Stimulated activated CD4-positive, alpha-beta T cell treated with anti-CD3 and anti-CD28 coated beads, Interleukin-1b, Interleukin-23, amount 100 ng/mL, for 48 hours (primary cell): Measurements from ENCODE around the gene RTL5.

Source experiments
- DNase-seq: peaks from one replicate; pipeline ENCODE4 v3.0.0-alpha.2; 2020

The RTL5 gene

DNA sequence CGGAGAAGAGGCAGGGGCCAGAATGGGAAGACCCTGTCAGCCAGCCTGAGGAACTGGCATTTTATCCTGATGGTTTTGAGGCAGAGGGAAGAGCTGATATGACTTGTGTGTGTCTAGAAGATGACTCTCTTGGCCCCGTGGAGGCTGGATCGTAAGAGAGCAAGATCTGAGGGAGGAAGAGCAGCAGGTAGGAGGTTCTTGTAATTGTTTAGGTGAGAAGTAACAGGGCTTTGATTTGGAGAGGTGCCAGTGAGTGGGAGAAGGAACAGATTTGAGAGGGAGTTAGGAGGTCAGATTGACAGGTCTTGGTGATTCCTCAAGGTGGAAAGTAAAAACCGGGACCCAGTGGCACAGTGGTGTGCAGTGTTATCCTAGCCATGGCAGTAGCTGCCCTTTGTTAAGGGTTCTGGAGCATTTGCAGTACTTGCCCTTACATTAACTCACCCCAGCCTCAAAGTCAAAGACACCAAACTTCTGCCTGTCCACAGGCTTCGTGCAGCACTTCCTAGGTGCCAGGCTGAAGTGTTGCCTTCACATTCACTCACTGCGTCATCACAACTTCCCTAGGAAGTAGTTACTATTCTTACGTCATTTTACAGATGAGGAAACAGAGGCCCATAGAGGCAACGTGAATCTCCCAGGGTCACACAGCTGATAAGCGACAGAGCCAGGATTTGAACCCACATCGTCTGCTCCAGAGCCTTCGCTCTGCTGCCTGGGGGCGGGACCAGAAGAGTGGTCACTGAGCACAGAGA is 23.7 kb downstream of the RTL5 start:
- no peak for DNase-seq

DNA sequence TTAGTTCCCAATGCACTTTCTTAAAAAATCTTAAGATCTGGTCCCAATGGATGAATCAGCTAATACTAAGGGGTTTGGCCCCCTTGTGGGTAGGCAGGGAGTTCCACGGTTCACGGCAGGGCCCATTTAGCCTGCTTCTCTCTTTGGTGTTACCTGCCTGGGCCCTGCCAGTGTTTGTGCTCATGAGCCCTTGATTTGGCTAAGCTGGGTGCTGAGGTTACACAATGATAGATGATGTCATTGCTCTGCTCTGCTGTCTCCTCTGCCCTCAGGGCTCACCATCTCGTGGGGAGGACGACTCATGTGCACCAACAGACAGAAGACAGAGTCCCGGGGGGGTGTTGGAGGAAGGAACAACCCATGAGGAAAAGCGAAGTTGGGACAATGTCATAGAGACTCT is 24.4 kb downstream of the RTL5 start:
- DNase-seq: no peak

DNA sequence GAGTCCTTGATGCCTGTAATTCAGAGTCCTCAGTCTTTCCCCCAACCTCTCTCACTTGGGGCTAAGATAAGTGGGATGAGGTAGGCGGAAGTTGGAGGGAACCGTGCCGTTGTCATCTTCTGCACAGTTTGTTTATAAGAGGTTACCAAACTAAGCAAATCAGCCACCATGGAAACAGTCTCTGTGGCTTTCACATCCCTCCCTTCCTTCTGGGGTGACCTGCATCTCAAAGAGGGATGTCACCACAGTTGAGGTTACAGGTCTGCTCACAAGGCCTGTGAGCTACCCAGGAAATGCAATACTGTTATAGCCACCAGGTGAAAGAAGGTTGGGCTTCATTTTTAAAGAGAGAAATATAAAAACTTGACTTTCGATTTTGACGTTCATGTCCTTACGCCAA is 26.3 kb downstream of the RTL5 start:
- DNase-seq: peak; percentile 19

DNA sequence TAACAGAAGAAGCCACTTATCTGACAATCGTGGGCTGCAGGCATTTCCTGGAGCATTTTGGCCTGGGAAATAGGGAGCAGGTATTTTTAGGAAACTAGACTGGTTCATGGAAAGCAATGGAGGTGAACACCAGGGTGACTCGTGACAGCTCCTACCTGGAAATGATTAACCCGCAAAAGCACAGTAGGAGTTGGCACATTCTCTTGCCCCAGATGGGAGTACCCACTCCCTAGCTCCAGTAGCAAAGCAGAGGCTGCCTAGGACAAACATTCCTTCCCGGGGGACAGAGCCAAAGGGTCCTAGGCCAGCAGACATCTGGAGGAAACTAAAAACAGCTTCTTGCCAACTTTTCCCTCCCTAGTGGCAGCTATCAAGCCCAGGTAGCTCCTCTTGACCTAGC is 29.0 kb downstream of the RTL5 start:
- DNase-seq: no peak

DNA sequence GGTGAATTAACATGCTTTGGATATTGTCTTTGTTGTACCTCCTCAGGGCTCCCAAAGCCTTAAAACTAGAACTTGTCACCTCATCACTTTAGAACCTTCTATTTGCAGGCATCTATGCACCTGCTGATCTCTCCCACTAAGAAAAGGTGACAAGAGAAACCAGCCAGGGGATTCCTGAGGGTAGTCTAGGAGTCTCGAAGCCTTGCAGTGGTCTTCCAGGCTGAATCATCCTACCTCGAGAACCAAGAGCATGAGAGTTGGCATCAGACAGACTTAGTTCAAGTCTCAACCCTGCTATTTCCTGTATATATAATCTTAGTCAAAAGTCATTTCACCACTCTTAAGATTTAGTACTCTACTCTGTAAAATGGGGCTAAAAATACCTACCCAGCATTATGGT is 29.6 kb downstream of the RTL5 start:
- DNase-seq: no peak

DNA sequence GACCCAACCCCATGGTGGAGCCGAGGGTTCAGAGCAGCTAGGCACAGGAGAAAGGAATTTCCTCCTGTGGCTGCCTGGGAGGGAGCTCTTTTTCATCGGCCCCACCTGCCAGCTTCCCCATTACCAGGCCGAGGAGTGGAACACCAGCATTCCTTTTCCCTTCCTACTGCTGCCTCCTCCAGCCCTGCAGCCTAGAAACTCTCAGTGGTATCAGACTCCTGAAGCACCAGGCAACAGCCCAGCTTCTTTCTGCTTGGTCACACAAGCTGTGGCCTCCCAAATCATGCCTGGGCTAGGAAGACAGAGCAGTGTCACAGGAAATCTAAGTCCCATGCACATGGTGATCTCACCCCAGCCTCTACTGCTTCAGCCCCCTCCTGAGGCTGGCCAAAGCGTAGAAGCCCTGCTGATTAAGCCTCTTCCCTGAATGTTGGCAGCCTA is 30.1 kb downstream of the RTL5 start:
- DNase-seq: no peak

DNA sequence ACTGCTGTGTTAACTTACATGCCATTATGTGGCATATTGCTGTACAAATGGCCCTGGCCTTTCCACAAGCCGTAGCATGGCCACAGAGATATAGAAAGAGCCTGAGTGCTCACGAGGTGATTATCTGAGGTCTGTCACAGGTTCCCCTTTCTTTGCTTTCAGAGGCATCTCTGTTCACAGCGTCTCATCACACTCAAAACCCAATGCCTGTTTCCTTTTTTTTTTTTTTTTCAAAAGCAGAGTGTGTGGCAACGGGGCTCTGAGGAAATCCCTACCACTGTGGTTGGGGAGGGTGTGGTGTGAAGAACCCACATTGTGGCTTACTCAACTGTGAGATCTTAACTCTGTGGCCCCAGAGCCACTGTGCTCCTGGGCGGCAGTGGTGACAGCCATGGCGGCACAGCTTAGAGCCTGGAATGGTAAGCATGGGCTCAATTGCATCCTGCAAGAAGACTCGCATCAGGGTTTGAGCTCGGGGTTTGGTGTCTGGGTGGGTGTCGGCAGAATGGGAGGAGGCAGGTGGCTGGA is 30.8 kb downstream of the RTL5 start:
- peak; percentile 65 for DNase-seq

DNA sequence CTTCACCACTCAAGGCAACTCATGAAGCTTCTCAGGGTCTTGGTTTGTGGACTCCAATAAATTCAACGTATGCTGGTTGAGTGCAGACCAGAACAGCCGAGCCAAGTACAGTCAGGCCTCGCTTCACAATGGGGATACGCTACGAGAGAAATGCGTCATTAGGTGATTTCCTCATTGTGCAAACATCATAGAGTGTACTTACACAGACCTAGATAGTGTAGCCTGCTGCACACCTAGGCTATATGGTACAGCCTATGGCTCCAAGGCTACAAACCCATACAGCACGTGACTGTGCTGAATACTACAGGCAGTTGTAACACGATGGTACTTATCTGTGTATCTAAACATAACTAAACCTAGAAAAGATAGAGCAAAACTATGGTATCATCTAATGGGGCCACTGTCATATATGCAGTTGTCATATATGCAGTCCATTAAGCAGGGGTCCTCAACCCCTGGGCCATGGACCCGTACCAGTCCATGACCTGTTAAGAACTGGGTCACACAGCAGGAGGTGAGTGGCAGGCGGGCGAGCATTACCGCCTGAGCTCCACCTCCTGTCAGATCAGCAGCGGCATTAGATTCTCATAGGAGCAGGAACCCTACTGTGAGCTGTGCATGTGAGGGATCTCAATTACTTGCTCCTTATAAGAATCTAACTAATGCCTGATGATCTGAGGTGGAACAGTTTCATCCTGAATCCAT is 31.5 kb downstream of the RTL5 start:
- DNase-seq: no peak

DNA sequence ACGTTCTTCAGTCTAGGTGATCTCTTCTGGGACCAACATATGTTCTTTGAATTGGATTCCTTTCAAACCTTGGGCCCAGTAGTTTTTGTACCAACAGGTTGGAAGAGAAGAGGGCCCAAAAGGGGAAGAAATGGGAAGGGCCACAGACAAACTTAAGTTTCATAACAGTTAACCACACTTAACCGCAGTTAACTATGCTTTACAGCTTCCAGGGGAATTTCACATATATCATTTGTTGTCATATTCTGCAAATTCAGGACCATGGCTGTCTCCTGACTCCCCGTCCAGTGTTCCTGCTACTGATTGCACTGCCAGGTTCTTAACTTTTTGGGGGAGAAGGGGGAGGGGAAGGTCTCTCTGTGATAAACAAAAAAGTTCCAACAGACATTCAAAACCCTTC is 34.6 kb downstream of the RTL5 start:
- DNase-seq: no peak

DNA sequence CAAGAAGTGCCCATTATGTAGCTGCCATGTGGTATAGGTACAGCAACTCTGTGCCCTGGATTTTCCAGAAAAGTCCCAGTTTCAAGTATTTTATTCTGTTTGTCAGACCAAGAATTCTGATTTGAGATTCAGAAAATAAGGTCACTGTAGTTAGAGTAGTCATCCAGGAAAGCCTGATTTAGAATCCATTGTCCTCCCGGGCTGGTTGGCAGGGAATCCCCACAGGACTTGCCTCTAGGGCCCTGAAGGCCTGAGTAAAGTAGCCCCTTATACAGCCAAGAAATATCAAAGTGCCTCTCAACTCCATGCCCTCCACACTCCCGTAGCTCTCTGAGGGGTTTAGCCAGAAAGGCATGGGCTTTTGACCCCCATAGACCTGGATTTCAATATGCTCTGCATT is 36.3 kb downstream of the RTL5 start:
- DNase-seq: no peak

DNA sequence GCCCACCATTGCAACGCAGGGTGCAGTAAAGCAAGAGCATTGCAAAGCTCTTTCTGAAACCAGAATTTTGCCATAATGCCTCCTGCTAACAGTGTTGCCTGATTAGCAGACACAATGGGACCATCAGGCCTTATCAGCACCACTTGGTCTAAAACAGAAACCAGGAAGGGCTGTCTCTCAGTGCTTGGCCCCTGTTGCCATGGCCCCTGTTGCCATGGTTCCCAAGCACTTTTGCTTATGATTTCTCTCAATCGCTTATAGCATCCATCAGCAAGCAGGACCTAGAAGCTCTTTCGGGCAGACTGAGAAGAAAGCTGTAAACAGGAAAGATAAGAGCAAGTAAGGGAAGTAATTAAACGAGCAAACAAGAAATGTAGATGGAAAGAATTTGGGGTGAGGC is 36.8 kb downstream of the RTL5 start:
- peak; percentile 28 for DNase-seq

DNA sequence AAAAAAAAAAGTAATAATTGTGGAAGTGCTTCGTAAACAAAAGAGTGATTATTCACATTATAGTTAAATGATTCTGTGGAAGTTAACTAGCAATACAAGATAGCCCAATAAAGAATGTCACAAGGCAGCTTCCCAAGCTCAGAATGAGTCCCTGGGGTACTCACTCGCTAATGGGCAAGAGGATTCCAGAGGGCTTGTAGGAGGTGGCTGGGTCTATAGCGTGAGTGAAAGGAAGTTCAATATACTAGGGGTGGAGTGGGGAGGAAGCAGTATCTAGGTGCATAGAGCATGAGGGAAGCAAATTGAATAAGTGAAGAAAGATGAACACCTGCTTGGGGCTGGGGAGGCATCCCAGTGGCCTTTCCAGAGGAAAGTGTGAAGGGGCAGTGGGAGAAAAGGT is 42.5 kb downstream of the RTL5 start:
- DNase-seq: no peak

DNA sequence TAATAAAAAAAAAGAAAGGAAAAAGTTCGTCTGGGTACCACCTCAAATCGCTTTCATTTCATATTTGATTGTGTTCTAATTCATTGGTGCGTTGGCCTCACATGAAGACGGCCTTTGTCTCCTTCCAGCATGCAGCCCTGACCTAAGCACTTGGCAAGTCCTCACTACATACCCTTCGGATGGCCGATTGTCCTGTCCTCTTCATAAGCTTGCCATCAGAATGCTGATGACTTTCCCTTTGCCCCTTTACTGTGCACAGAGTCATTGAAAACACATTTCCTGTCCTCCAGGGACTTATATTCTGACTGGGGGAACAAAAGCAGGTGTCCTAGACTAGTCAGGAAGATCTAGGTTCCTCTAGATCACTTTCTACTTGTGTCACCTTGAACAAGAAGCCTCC is 43.0 kb downstream of the RTL5 start:
- no peak for DNase-seq

DNA sequence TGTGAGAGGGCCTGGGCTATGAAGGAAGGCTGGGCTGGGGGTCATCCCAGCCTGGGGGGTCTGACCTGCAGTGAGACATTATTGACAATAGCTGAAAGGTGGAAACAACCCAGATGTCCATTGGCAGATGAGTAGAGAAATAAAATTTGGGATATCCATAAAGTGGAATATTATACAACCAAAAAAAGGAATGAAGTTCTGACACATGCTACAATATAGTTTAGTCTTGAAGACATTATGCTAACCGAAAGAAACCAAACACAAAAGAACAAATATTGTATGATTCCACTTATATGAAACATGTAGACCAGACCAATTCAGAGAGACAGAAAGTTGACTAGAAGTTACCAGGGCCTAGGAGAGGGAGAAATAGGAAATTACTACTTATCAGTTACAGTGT is 44.7 kb downstream of the RTL5 start:
- no peak for DNase-seq

DNA sequence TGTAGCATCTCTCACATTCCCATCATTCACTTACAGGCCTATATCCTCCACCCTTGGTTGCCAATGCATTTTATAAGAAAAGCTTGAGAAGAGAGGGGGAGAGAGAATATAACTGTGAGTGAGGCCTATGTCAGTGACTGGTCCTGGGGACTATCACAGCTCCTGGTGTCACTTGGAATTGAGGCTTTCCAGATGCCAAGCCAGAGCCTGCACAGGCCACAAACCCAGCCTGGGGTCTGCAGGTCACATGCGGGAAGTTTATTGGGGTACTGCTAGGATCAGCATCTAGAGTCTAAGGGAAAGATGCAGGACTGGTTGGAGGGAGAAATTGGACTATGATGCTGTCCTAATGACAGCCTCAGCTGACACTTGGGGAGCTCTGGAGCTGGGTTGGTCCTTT is 47.6 kb downstream of the RTL5 start:
- DNase-seq: no peak

DNA sequence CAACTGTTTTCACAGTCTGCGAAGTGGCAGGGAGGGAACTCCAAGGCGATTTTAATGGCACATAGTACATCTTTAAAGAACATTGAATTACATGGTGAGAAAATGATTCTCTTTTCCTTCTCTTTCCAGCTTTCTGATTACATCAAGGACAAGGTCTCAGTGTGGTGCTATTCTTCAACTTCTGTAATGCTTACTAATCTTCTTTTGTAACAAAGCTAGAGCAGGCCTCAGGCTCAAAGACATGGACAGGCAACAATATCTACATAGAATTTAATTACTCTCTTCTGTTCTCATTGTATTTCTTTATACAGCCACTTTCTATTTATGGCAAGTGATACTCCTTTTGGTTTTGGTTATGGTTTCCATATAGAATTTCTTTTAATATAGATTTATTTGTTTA is 48.4 kb downstream of the RTL5 start:
- DNase-seq: no peak

DNA sequence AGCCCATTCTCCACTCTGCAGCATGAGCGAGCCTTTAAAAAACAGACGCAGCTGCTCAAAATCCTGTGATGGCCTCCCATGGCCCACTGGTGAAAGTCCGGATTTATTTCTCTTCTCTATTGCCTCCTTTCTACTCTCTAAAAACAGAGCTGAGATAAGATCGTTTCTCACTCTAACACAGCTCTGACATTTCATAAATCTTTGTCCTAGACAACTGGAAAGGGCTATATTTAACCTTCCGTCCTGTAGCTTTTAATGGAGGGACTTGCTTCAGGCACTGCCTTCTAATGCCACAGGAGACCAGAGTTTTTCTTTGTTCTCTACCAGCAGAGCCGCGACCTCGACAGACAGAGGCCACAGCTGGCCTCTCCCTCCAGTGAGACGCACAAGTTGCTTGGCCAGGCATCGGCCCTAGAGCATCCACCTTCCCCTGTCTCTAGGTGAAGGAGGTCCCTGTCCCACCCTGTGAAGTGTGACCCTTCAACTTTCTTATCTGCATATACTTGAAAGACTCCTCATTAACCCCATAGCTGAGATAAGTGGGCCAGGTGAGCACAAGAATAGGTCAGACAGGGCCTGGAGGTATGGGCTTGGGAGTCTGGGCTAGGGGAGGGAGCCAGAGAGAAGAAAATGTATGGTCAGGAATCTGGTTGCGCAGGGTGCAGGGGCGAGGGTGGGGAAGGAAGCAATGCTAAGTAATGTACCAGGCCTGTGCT is 50.0 kb downstream of the RTL5 start:
- DNase-seq: no peak

DNA sequence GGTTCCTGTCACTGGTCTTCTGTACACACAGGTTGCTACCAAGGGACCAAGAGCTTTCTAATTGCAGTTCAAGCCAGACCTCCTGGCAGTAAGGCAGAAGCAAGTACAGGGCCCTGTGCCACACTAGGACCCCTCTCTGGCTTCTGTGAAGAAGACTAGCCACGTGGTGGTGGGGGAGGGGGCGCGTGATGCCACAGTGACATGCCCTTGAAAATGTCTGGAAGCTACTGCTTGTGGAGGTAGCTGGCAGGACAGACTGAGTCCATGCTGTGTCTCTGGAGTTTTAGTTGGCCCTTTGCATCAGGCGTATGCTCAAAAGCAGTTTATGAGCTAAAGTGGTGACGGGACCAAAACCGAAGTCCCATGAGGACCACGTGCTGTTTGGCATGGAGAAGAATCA is 50.9 kb downstream of the RTL5 start:
- DNase-seq: no peak

DNA sequence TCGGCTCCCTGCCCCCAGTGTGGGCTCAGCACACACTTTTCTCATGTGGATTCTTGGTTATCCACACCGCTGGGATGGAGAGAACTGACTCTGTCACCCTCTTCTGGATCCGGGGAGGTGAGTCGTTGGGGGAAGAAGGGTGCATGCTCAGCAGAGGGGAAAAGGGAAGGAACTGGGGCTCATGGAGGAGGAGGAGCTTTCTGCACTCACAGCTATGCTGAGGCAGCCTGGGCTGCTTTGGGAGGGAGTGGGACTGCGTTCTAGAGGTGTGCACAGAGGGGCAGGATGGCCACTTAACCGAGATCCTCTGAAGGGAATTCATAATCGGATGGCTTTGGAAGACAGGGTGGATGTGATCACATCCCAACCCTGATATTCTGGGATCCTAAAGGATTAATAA is 51.6 kb downstream of the RTL5 start:
- no peak for DNase-seq

DNA sequence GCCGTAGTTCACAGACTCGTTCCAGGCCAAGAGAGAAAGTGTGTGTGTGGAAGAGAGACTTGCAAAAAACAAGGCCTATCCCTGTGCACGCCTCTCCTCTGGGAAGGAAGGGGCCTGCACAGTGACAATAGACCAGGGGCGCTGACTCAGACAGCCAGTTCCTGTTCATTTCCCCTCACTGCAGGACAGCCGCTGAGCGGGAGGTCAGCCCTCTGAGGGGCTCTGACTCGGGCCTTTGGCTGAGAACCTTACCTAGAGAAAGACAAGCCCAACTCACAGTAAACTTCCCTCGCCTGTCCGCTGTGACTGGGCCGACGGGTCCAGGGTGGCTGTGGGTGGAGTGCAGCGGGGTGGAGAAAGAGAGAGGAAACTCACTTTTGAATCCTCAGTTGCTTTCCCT is 52.1 kb downstream of the RTL5 start:
- no peak for DNase-seq

DNA sequence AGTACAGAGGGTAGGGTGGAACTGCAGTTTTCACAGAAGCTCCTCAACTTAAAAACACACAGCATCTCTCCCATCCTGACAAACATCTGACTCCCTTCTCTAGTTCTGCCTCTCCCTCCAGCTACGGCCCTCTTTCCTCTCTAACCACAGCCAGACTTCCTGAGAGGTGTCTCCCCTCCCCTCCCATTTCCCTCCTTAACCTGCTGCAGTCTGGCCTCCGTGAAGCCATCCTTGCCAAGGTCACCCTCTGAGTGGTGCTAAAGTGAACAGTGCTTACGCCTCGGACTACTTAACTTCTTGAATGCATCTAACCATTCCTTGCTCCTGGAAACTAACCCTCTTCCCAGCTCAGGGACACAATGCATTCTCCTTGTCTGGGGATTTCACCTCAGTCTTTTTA is 53.3 kb downstream of the RTL5 start:
- DNase-seq: no peak
